GM19452 (cell line): Measurements from ENCODE around the gene POU4F1.
A peak's percentile ranks its signal among the peaks of the same experiment; 100 is the strongest.
"Not testable (repeated sequence)": the region's sequence is repeated elsewhere in the genome, so short reads cannot be mapped to it uniquely, and the experiment has no call there.

Experiments
- ATAC-seq: cut with Tn5 transposase; IDR thresholded peaks from one replicate; pipeline ENCODE4 v1.9.1; 2021; ENCODE audit not compliant: unreplicated experiment

POU4F1 gene, protein sequence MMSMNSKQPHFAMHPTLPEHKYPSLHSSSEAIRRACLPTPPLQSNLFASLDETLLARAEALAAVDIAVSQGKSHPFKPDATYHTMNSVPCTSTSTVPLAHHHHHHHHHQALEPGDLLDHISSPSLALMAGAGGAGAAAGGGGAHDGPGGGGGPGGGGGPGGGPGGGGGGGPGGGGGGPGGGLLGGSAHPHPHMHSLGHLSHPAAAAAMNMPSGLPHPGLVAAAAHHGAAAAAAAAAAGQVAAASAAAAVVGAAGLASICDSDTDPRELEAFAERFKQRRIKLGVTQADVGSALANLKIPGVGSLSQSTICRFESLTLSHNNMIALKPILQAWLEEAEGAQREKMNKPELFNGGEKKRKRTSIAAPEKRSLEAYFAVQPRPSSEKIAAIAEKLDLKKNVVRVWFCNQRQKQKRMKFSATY

GRCh38 chr13:78603240-78603957 is at the start of gene POU4F1:
TSS of gene POU4F1 (minus strand) at chr13:78603552. CDS start at chr13:78603326, 226 bp downstream.
- ATAC-seq: peak; percentile 92

DNA sequence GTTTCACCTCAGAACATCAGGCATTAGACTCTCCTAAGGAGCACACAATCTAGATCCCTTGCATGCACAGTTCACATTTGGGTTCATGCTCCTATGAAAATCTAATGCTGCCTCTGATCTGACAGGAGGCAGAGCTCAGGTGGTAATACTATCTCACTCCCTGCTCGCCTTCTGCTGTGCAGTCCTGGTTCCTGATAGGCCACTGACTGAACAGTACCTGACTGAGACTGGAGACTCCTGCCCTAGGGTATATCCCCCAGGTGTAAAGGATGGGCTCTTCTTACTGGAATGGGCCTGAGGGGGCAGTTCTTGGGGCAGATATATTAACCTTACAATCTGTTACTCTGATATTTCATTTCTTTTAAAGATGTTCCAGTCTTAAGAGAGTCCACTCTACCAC is 49.3 kb upstream of the POU4F1 start:
- ATAC-seq: no peak

DNA sequence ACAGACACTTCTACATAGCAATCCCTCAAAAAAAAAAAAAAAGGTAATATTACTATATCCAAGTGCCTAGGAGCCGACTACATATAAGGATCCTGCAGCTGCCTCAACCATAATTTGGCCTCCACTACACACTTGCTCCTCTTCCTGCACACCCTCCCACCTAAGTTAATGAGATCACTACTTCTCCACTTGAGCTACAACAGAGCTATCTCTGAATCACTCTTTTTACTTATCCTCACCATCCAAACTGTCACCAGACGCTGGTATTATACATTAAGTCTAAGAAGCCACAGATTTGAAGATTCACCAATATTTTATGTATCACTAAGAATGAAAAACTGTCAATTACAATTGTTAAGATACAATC is 47.3 kb upstream of the POU4F1 start:
- no peak for ATAC-seq

DNA sequence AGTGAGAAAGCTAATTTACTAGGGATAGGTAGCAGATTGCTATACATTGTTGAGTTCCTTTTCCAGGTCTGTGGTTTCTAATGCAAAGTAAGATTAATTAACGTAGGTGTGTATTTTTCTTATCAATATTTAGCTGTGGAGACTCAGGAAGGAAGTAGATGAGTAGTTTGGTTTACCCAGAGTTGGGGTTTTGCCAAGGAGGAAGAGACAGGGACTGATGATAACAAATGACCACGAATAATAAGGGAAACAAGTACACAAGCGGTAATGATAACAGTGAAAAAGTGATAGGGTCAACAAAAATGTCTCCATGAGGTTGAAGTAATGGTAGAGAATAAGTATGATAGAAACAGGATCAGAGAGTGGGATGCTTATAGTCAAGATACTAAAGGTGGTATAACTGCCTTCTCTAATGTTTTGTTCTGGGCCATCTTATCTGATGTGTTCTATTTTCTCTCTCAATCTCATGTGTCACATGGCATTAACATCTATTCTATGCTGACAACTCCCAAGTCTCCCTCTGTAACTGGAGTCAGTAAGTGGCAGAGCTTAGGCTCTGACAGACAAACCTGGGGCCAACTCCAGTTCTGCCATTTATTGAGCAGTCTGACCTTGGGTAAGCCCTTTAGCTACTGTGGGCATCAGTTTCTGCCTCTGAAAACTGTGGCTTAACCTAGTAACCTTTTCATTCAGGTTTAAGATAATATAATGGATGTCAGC is 46.8 kb upstream of the POU4F1 start:
- ATAC-seq: no peak

DNA sequence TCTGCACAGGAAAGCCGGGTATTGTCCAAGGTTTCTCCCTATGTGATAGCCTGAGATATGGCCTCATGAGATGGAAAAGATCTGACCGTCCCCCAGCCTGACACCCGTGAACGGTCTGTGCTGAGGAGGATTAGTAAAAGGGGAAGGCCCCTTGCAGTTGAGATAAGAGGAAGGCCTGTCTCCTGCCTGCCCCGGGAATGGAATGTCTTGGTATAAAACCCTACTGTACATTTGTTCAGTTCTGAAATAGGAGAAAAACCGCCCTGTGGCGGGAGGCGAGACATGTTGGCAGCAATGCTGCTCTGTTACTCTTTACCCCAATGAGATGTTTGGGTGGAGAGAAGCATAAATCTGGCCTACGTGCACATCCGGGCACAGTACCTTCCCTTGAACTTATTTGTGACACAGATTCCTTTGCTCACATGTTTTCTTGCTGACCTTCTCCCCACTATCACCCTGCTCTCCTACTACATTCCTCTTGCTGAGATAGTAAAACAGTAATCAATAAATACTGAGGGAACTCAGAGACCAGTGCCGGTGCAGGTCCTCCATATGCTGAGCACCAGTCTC is 43.8 kb upstream of the POU4F1 start:
- ATAC-seq: not testable (repeated sequence)

GRCh38 chr13:78638216-78638615 is 34.9 kb upstream of the POU4F1 start:
- no peak for ATAC-seq

DNA sequence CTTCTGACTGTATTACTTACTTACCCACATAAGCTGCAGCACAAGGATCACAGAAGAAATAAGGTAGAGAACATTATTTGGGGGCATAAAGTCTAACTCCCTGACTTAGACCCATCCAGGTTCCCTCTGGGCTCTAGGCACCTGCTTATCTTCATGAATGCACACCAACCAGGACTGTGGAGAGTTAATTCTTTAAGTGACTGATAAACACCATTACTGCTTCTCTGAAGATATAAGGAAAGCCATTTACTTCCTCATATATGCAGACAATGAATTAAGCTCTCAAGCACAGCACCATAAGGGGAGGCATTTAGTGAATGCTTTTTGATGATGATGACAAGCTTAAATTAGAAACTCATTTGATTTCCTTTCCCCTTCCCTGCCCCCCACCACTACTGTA is 33.1 kb upstream of the POU4F1 start:
- ATAC-seq: no peak

- ATAC-seq: no peak
Measured at GRCh38 chr13:78632996-78633395, 29.6 kb upstream of the POU4F1 start.

GRCh38 chr13:78631077-78631476 is 27.7 kb upstream of the POU4F1 start:
- ATAC-seq: no peak

DNA sequence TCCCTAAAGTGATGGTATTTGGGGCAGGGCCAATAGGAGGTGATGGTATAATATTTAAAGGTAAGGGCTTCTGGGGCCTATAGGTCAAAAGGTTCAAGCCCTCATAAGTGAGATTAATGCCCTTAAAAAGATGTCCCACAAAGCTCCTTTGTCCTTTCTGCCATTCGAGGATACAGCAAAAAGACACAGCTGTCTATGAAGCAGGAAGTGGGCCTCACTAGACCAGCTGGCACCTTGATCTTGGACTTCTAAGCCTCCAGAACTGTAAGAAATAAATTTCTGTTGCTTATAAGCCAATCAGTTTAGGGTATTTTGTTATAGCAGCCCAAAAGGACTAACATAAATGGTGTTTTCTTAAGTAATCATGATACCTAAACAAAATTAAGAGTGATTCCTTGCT is 27.2 kb upstream of the POU4F1 start:
- no peak for ATAC-seq

DNA sequence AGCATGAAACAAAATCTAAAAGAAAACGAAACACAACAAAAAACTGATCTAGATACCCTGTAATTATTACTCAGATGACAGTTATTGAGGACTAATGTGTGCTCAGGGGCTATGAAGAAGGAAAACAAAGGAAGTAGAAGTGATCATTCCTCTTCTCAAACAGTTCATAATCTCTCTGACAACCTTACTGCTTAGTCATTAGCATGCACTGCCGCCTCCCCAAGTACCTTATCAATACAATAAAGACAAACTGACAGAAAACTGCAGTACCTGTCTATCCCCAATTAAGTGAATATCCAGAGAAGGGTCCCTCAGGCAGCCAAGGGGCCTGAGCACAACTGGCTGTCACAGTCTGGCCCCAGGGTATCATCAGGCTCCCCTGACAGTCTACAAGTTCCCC is 22.0 kb upstream of the POU4F1 start:
- ATAC-seq: no peak

DNA sequence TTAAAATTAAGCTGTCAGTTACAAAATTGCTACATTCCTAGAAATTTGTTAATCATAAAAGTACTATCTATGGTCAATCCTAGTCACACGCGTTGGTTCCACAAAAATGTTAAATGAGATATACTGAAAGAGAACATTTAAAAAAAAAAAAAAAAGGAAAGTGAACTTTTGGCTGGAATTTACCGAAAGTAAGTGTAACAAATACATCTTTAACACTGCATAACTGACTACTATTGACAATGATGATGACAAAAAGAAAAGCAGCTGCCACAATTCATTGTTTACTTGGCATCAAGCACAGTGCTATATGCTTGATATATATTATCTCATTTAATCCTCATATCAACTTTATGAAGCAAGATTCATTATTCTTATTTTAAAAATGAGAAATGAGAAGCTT is 19.8 kb upstream of the POU4F1 start:
- ATAC-seq: no peak

- ATAC-seq: no peak
Measured at GRCh38 chr13:78620936-78621470, 17.7 kb upstream of the POU4F1 start.

DNA sequence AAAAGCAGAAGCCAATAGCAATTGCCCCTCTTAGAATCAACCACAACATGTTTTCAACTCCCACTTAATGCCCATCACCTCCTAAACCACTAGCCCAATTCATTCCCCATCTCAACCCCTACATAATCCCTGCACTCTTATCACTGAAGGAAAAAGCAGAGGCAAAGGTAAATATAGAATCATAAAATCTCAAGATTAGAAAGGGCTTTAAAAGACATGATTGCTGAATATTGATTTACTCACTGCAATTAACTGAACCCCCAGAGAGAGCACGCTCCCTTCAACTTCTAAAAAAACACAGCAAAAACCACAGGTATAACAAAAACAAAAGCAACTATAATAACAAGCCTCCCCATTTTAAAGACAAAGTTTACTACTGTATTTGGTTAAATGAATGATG is 15.1 kb upstream of the POU4F1 start:
- ATAC-seq: no peak

DNA sequence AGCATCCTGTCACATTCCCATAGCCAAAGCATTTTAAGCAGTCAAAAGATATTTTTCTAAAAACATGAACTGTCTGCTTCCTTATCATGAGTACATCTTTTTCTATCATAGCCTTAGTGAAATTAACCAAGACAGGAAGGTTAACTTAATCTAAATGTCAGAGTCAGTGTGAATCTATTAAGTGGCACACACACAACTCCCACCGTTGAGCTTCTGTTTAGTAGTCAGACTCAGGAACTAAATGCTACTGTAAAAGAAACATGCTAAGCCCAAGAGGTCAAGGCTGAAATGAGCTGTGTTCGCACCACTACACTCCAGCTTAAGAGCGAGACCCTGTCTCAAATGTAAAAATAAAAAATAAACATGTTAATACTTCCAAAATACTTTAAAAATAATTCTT is 7.7 kb upstream of the POU4F1 start:
- ATAC-seq: no peak

DNA sequence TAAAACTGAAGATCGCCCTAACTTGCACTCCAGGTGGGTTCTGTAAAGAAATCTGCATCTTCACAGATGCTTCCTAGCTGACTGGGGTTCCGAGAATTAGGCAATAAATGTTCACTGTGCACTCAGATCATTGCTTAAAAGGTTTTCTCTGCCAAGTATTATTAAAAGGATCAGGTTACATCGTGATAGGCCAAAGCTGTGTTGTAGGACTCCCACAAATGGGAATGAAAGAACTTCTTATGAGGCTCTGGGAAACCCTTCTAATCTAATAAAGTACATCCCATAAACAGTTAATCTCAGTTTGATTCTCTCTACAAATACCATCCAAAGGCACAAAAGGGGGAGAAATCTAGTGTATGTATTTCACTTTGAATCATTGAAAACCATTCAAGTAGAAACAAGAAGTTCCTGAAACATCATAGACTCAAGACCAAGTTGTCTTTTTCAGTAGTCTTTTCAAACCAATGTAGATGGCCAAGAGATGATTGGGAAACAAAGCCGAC is 7.1 kb upstream of the POU4F1 start:
- ATAC-seq: no peak

GRCh38 chr13:78609464-78610205 is 6.3 kb upstream of the POU4F1 start:
- no peak for ATAC-seq

DNA sequence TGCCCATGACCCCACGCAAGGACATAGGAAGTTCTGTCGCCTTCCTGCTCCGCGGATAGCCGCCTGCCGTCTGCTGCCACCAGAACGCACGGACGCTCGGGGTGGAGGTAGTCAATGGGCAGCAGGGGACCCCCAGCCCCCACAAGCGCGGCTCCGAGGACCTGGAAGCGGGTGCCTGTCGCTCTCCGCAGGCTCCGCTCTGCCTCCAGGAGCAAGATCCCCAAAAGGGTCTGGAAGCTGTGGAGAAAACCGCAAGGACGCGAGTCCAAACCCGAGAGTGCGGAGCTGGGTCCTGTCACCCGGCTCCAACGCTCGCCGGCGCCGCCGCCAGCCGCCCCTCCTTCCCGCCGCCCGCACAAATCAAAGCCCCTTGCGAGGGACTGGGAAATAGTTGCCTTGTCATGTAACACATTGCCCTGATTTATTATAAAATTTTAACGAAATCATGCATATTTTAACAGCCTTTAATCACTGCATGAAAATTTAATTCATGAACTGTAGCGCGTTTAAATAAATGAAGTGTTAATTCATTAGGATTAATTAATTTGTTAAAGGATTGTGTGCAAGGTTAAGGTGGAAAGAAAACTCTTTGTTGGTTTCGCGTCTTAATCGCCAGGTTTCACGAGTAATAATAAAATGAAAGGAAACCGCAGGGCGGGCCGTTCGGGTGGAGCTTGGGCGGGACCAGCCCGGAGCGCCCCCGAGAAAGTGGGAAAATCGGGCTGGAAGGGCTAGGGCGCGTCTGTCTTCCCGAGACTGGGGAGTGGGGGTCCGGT is 5.5 kb upstream of the POU4F1 start:
- no peak for ATAC-seq

GRCh38 chr13:78608252-78608687 is 4.9 kb upstream of the POU4F1 start:
- no peak for ATAC-seq
